A549 treated with DMSO at 1 μM for 4 hours (cell line): Measurements from ENCODE around the gene HJV. TPM values are rescaled to one million over a fixed set of nuclear protein-coding genes. Genes with fewer than 3 reads are reported as not detected.

Source experiments
- total RNA-seq: library from RNA; stranded (reverse); fragments of 200-300 nt; extraction: Qiagen RNA extraction; gene quantifications from 5 replicates; pipeline ENCODE4 v1.2.3, GENCODE V29; 2022; ENCODE audit warnings: low read depth

Gene HJV, protein sequence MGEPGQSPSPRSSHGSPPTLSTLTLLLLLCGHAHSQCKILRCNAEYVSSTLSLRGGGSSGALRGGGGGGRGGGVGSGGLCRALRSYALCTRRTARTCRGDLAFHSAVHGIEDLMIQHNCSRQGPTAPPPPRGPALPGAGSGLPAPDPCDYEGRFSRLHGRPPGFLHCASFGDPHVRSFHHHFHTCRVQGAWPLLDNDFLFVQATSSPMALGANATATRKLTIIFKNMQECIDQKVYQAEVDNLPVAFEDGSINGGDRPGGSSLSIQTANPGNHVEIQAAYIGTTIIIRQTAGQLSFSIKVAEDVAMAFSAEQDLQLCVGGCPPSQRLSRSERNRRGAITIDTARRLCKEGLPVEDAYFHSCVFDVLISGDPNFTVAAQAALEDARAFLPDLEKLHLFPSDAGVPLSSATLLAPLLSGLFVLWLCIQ
- total RNA-seq: not detected in 5 replicates

DNA sequence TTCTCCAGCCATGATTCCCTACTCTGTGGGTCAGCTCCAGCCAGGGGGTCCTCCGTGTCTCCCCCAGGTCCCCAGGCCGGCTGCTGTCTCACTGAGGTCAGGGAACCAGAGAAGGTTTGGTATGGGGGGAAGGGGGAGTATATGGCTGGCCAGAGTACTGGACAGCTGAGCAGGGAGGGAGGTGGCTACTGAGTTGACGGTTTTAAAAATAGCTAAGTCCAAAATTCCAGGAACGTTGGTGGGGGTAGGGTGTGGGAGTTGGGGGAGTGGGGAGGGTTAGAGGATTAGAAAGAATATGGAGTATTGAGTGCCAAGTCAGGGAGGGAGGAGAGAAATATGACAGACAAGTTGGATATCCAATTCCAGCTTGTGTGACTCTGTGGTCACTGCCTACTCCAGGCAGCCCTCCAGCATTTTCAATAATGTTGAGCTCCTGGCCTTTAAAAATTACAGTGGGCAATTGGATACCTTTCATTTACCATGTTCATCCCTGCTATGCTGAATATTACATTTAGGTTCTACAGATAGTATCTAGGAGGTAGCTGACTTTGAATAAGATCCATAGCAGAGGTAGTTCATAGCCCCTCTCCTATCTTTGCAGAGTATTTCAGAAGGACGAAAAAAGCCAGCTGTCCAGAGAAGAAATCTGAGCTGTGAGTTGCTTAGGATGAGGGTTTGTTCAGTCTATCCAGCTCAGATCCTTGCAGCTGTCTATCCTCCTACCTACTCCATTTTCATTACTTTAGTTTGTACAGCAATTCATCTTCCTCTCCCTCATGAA is at the start of gene HJV:
HJV (minus strand) TSS at position 114 of the 781 bp plus-strand sequence. CDS start 1,504 bp downstream, outside the sequence.

DNA sequence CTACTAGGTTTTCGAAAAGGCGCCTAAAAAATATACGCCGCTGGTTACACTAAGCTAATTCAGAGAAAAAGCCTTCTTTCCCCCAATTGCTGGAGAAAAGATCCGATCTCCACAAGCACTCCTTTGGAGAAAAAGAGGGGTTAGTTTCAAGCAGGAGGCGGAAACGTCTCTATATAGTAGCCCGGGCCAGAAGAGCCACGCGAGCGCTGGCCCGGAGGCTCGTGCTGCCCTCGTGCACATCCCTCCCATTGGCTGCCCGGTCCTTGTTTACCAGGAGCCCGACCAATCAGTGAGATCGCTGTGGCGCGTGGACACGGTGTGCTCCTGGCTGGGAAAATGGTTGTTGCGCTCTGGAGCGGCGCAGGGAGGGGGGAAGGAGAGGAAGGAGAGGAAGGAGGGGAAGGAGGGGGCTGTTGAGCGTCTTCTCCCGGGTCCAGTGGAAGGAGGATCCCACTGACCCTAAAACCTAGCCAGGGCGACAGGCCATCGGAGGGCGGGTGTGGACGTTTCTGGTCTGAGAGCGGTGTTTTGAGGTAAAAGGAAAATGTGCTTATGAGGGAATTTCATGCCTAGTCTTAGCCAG is 25.0 kb downstream of the HJV start, which contains the start of gene TXNIP:
TXNIP (minus strand) TSS at position 147 of the 583 bp plus-strand sequence. CDS start 313 bp downstream, outside the sequence.

Other genes with a start within 250 kb of the HJV start
- gene RNF115, start 197.6 kb downstream of the HJV start, total RNA-seq: 7.6 to 13.2 TPM (median 11.4 TPM) in 5 replicates
- gene POLR3C, start 197.5 kb downstream of the HJV start, total RNA-seq: 35.1 to 37.2 TPM (median 36.4 TPM) in 5 replicates
- gene NUDT17, start 176.1 kb downstream of the HJV start, total RNA-seq: 4.9 to 6.5 TPM (median 5.8 TPM) in 5 replicates
- gene PIAS3, start 162.7 kb downstream of the HJV start, total RNA-seq: 21.7 to 28.0 TPM (median 24.6 TPM) in 5 replicates
- gene ANKRD35, start 135.9 kb downstream of the HJV start, total RNA-seq: not detected in 5 replicates
- 0.29 to 0.37 TPM (median 0.36 TPM) in 5 replicates for gene ITGA10, start 111.7 kb downstream of the HJV start, total RNA-seq
- gene PEX11B, start 103.0 kb downstream of the HJV start, total RNA-seq: 21.3 to 26.2 TPM (median 23.2 TPM) in 5 replicates
- 184 to 223 TPM (median 198 TPM) in 5 replicates for gene RBM8A, start 94.3 kb downstream of the HJV start, total RNA-seq
- 8.6 to 10.5 TPM (median 9.9 TPM) in 5 replicates for gene LIX1L, start 63.7 kb downstream of the HJV start, total RNA-seq
- 0.17 to 0.69 TPM (median 0.23 TPM) in 5 replicates for gene ANKRD34A, start 57.2 kb downstream of the HJV start, total RNA-seq
- gene POLR3GL, start 57.0 kb downstream of the HJV start, total RNA-seq: 9.0 to 9.6 TPM (median 9.2 TPM) in 5 replicates
- gene TXNIP, start 25.2 kb downstream of the HJV start, total RNA-seq: 0.11 to 0.26 TPM (median 0.13 TPM) in 5 replicates
- gene NBPF10, start 123.1 kb upstream of the HJV start, total RNA-seq: 0.55 to 0.76 TPM (median 0.61 TPM) in 5 replicates
- gene NOTCH2NLA, start 207.3 kb upstream of the HJV start, total RNA-seq: 12.0 to 15.2 TPM (median 14.5 TPM) in 5 replicates